ENCODE measurements around the gene MRPS33. TPM values are rescaled to one million over a fixed set of nuclear protein-coding genes. Genes with fewer than 3 reads are reported as not detected.

Gene MRPS33
- total and polyA plus RNA-seq, 10 of the 15 experiments (the other 5 are each of a cell fraction or from before 2014, with no cell fraction given), result 48.4 to 372 (median 124) TPM

GRCh38 chr7:141027043-141027442 lies 12.3 kb upstream of the MRPS33 start (continued):
- TF ChIP-seq IRF4 (IDR thresholded peaks at IDR 0.05; ENCODE audit: low read depth, low read length) (no peak), SMARCA5 (IDR thresholded peaks at IDR 0.05) (no peak)

GRCh38 chr7:141024668-141025067 lies 9.9 kb upstream of the MRPS33 start:
- Histone ChIP-seq H3K27me3 (replicated peaks in 1 of 2; ENCODE audit: control insufficient read depth in 2 of 2, insufficient read depth in 2 of 2, low read length in 1 of 2) (no peaks in the 10 kb centered on the region), H3K9me3 (replicated peaks; ENCODE audit: control insufficient read depth, insufficient read depth, low read length) (peaks cover 2% of the 10 kb centered on the region; the same call in 2 of the 3 replicates), H3K4me3 (no peak overlapping the region), H3K36me3 (ENCODE audit: control insufficient read depth in 2 of 2, insufficient read depth in 2 of 2, low read length in 1 of 2) (no peaks in the 10 kb centered on the region), H2AFZ (ENCODE audit: control insufficient read depth, low read depth, low read length) (no peak overlapping the region), H3K4me2 (ENCODE audit: control insufficient read depth, insufficient read depth) (no peak overlapping the region), H4K20me1 (ENCODE audit: control insufficient read depth, insufficient read depth) (no peaks in the 10 kb centered on the region), H3K79me2 (ENCODE audit: control insufficient read depth, insufficient read depth, low read length) (no peaks in the 10 kb centered on the region), H3K4me1 (ENCODE audit: control insufficient read depth, insufficient read depth, low read length) (no peaks in the 10 kb centered on the region), H3K9ac (ENCODE audit: control insufficient read depth, insufficient read depth, low read length) (no peak overlapping the region), H3K27ac (ENCODE audit: control insufficient read depth, insufficient read depth) (no peak overlapping the region)
- WGBS (ENCODE audit: insufficient coverage, insufficient replicate concordance, low lambda C conversion rate, missing lambda C conversion rate), result 45% methylated on average over 1 of the region's 1 CpG
- ChIA-PET RAD21 (ENCODE audit: unreplicated experiment) (no interaction called here), POLR2A (no interaction called here), CTCF (interaction anchor here (1.0 to 1.8 kb wide), 3 partner anchors 10 to 13 kb away, joined by 4 to 5 read pairs (median 4); partner anchors contain the start of gene MRPS33), SMC1A (ENCODE audit: uncharacterized antibody, unreplicated experiment) (interaction anchor here (2.7 kb wide), 1 partner anchor 11 kb away, joined by 9 read pairs; the partner anchor contains the start of gene MRPS33)
- intact Hi-C loops (cut with micrococcal nuclease; ENCODE audit: unreplicated experiment) (no loop called here), in situ Hi-C loops (cut with MboI) (no loop called here)
- no peak for FAIRE-seq
- DNase-seq (ENCODE audit: low read depth, low spot score), result no peak
- ATAC-seq, result no peak
- TF ChIP-seq RFX5 (IDR thresholded peaks at IDR 0.05; ENCODE audit: low read depth, low read length) (no peak), ATF2 (IDR thresholded peaks at IDR 0.05; ENCODE audit: low read length) (no peak), SPI1 (IDR thresholded peaks at IDR 0.05; ENCODE audit: borderline replicate concordance, insufficient read depth, low read depth, low read length) (no peak)
- no TSS peak for BruUV-seq (replicated peaks)

All from GM12878 (cell line).